G401.6 (cell line): ENCODE data around the gene RIPOR1.

Source experiments
- FAIRE-seq: peaks from 2 replicates; lab custom pipeline; 2012; peaks lifted over from hg19 to GRCh38; lab: Jason Lieb, UNC

RIPOR1 gene

GRCh38 chr16:67558859-67559258 is 30.2 kb downstream of the RIPOR1 start:
- FAIRE-seq: no peak

- FAIRE-seq: no peak
These were observed 32.3 kb downstream of the RIPOR1 start for GRCh38 chr16:67560827-67561342.

- no peak for FAIRE-seq
These were observed 32.8 kb downstream of the RIPOR1 start for GRCh38 chr16:67561501-67561823.

GRCh38 chr16:67561824-67562525 is 33.3 kb downstream of the RIPOR1 start:
- FAIRE-seq: peak; percentile 50

GRCh38 chr16:67562526-67562917 is 33.9 kb downstream of the RIPOR1 start, which contains the start of gene CTCF:
Gene CTCF (plus strand): TSS chr16:67562526. CDS start chr16:67610833, 48,307 bp downstream.
- no peak for FAIRE-seq

GRCh38 chr16:67562918-67563707 is 34.5 kb downstream of the RIPOR1 start:
- FAIRE-seq: no peak

GRCh38 chr16:67563708-67564468 is 35.3 kb downstream of the RIPOR1 start:
- no peak for FAIRE-seq

- no peak for FAIRE-seq
These were observed 37.0 kb downstream of the RIPOR1 start for GRCh38 chr16:67565470-67566100.

GRCh38 chr16:67571464-67571863 is 42.8 kb downstream of the RIPOR1 start:
- FAIRE-seq: no peak

- FAIRE-seq: no peak
These were observed 43.4 kb downstream of the RIPOR1 start for GRCh38 chr16:67571981-67572431.

GRCh38 chr16:67579686-67580085 is 51.1 kb downstream of the RIPOR1 start:
- FAIRE-seq: no peak

- no peak for FAIRE-seq
These were observed 51.6 kb downstream of the RIPOR1 start for GRCh38 chr16:67580202-67580601.

GRCh38 chr16:67593288-67593687 is 64.7 kb downstream of the RIPOR1 start:
- no peak for FAIRE-seq

- no peak for FAIRE-seq
These were observed 65.1 kb downstream of the RIPOR1 start for GRCh38 chr16:67593701-67594100.

GRCh38 chr16:67594256-67594915 is 65.8 kb downstream of the RIPOR1 start:
- FAIRE-seq: no peak

- no peak for FAIRE-seq
These were observed 66.3 kb downstream of the RIPOR1 start for GRCh38 chr16:67594956-67595355.
